ENCODE measurements around the gene MST1R.

Gene MST1R

GRCh38 chr3:49855662-49856061 lies 48.0 kb downstream of the MST1R start:
- Histone ChIP-seq H3K4me1 (ENCODE audit: control insufficient read depth in 1 of 2, insufficient read depth in 2 of 2, low read length in 2 of 2) (peaks cover 0 to 13% of the 10 kb centered on the region in 2 donors), H3K27me3 (ENCODE audit: low read depth, low read length) (no peaks in the 10 kb centered on the region), H3K9me3 (ENCODE audit: control insufficient read depth in 1 of 2, low read length in 2 of 2) (no peaks in the 10 kb centered on the region), H3K36me3 (ENCODE audit: control insufficient read depth in 1 of 2, insufficient read depth in 2 of 2, low read length in 2 of 2) (no peaks in the 10 kb centered on the region), H3K4me3 (ENCODE audit: low read depth in 1 of 2, low read length in 2 of 2) (peak overlapping the region; percentile 79 to 81), H3K27ac (ENCODE audit: low read length) (no peak overlapping the region)

DNA sequence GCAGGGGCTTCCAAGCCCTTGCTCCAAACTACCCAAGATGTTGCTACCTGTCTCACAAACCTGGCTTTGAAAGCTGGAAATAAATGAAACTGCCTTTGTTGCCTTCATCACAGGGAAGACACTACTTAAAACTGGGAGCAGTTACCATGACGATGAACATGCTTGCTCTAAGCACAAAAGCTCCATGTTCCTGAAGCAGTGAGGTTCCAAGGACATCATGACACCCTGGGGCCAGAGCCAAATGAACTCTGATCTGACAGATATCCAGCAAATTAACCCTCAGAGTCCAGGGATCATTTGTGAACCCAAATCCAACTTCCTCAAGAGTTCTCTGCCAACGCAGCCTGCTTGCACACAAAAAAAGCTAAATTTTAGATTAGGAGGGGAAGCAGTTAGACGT lies 58.0 kb downstream of the MST1R start:
- no peaks in the 10 kb centered on the region for H3K27me3 ChIP-seq (ENCODE audit: low read depth, low read length)
- H3K4me3 ChIP-seq (ENCODE audit: low read depth in 1 of 2, low read length in 2 of 2) = no peak overlapping the region
- H3K36me3 ChIP-seq (ENCODE audit: control insufficient read depth in 1 of 2, insufficient read depth in 2 of 2, low read length in 2 of 2) = no peaks in the 10 kb centered on the region
- no peak overlapping the region for H3K27ac ChIP-seq (ENCODE audit: low read length)
- H3K9me3 ChIP-seq (ENCODE audit: control insufficient read depth in 1 of 2, low read length in 2 of 2) = no peaks in the 10 kb centered on the region
- H3K4me1 ChIP-seq (ENCODE audit: control insufficient read depth in 1 of 2, insufficient read depth in 2 of 2, low read length in 2 of 2) = peaks cover 0 to 6% of the 10 kb centered on the region in 2 donors

- no peaks in the 10 kb centered on the region for H3K36me3 ChIP-seq (ENCODE audit: control insufficient read depth in 1 of 2, insufficient read depth in 2 of 2, low read length in 2 of 2)
- peaks cover 3 to 17% of the 10 kb centered on the region in 2 donors for H3K4me1 ChIP-seq (ENCODE audit: control insufficient read depth in 1 of 2, insufficient read depth in 2 of 2, low read length in 2 of 2)
- no peaks in the 10 kb centered on the region for H3K9me3 ChIP-seq (ENCODE audit: control insufficient read depth in 1 of 2, low read length in 2 of 2)
- no peak overlapping the region for H3K4me3 ChIP-seq (ENCODE audit: low read depth in 1 of 2, low read length in 2 of 2)
- H3K27me3 ChIP-seq (ENCODE audit: low read depth, low read length) = no peaks in the 10 kb centered on the region
- no peak overlapping the region for H3K27ac ChIP-seq (ENCODE audit: low read length)
Observed at GRCh38 chr3:49844464-49845183, 59.0 kb downstream of the MST1R start.

DNA sequence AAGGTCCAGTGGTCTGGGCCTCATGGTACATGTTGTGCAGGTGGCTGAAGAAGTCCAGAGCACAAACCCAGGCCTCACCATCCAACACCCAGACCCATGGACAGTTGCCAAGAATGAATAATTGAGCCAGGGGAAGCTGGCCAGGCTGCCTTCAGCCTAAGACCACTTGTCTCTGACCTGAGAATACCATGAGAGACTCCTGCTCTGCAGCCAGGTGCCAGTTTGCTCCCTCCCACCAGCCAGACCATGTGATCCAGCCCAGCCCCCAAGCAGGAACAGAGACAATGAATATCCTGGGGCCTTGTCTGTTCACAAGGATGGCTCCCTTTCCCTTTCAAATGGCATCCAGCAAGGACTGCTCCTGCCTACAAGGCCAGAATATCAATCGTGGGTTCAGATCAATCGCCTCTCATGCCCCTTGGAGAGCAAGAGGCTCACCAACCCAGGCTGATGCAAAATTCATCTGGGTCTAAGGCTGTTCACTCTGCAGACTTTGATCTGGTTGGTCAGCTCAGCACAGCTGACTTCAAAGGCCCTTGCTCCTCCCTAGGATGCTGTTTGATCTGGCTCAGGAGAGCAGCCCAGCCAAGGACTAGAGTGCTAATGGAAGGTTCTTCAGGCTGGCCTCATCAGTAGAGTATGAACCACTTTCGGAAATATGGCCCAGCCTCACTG lies 60.7 kb downstream of the MST1R start:
- H3K4me1 ChIP-seq (ENCODE audit: control insufficient read depth in 1 of 2, insufficient read depth in 2 of 2, low read length in 2 of 2) = peaks cover 4 to 25% of the 10 kb centered on the region in 2 donors
- H3K27me3 ChIP-seq (ENCODE audit: low read depth, low read length) = no peaks in the 10 kb centered on the region
- no peak overlapping the region for H3K27ac ChIP-seq (ENCODE audit: low read length)
- no peaks in the 10 kb centered on the region for H3K36me3 ChIP-seq (ENCODE audit: control insufficient read depth in 1 of 2, insufficient read depth in 2 of 2, low read length in 2 of 2)
- H3K4me3 ChIP-seq (ENCODE audit: low read depth in 1 of 2, low read length in 2 of 2) = no peak overlapping the region
- no peaks in the 10 kb centered on the region for H3K9me3 ChIP-seq (ENCODE audit: control insufficient read depth in 1 of 2, low read length in 2 of 2)

DNA sequence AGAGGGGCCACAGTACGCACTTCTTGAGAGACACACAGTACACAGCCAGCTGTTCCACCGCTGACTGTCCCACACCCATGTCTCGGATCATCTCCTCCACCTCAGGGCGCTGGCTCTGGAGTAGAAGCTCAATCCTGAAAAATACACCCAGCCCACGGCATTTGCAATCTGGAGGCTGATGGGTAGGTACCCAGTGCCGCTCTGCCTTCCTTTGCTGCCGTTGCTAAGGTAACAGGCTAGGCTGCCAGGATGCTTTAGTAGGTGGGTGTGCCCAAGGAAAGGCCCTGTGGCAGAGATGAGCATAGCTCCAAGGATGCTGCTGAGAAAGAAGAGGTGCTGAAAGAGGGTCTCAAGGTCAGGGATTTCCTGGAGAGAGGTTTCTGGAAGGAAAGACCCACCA lies 61.9 kb downstream of the MST1R start:
- Histone ChIP-seq H3K4me3 (ENCODE audit: low read depth in 1 of 2, low read length in 2 of 2) (no peak overlapping the region), H3K9me3 (ENCODE audit: control insufficient read depth in 1 of 2, low read length in 2 of 2) (no peaks in the 10 kb centered on the region), H3K27ac (ENCODE audit: low read length) (no peak overlapping the region), H3K36me3 (ENCODE audit: control insufficient read depth in 1 of 2, insufficient read depth in 2 of 2, low read length in 2 of 2) (no peaks in the 10 kb centered on the region), H3K27me3 (ENCODE audit: low read depth, low read length) (no peaks in the 10 kb centered on the region), H3K4me1 (ENCODE audit: control insufficient read depth in 1 of 2, insufficient read depth in 2 of 2, low read length in 2 of 2) (peaks cover 4 to 25% of the 10 kb centered on the region in 2 donors)

DNA sequence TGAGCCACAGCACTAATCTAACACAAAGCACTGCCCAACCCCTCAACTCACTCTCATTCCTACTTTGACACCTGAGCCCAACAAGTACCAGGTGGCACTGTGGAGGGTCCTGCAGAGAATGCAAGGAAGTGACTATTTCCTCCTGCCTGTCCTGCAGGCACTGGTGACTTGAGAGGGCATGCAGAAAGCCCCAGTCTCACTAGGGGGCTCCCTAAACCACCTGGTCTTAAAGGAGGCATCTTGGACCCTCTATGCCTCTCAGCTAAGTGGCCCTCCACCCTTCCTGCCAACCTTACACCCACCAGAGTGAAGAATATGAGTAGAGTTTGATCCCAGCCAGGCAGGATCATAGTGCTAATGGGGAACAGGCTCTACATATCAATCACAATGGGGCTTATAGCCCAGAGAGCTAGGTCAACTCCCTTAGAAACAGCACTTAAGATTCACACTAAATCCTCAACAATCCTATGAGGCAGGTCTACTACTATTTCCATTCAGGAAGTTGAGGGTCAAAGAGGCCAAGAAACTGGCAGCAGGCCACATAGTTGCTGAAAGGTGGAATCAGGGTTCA lies 62.5 kb downstream of the MST1R start:
- Histone ChIP-seq H3K9me3 (ENCODE audit: control insufficient read depth in 1 of 2, low read length in 2 of 2) (no peaks in the 10 kb centered on the region), H3K36me3 (ENCODE audit: control insufficient read depth in 1 of 2, insufficient read depth in 2 of 2, low read length in 2 of 2) (no peaks in the 10 kb centered on the region), H3K4me1 (ENCODE audit: control insufficient read depth in 1 of 2, insufficient read depth in 2 of 2, low read length in 2 of 2) (peaks cover 4 to 25% of the 10 kb centered on the region in 2 donors), H3K27ac (ENCODE audit: low read length) (no peak overlapping the region), H3K4me3 (ENCODE audit: low read depth in 1 of 2, low read length in 2 of 2) (no peak overlapping the region), H3K27me3 (ENCODE audit: low read depth, low read length) (no peaks in the 10 kb centered on the region)

DNA sequence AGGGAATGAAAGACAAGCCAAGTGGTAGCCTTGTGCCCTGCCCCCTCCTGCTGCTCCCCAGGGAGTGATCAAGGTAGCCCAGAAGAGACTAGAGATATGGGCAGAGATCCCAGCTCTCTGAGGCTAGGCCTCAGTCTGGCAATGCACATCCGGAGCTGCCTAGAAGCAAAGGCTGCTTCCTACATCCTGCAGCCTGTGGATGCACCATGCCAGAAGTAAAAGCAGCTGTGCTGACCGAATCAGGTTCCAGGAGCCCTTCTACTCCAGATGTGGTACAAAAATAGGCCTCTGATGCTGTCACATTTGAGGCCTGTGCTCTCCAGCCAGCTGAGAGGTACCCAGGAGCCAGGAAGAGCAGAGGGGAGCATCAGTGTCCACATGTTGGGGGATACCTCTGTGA lies 63.3 kb downstream of the MST1R start:
- H3K9me3 ChIP-seq (ENCODE audit: control insufficient read depth in 1 of 2, low read length in 2 of 2) = no peaks in the 10 kb centered on the region
- H3K4me3 ChIP-seq (ENCODE audit: low read depth in 1 of 2, low read length in 2 of 2) = no peak overlapping the region
- H3K36me3 ChIP-seq (ENCODE audit: control insufficient read depth in 1 of 2, insufficient read depth in 2 of 2, low read length in 2 of 2) = no peaks in the 10 kb centered on the region
- no peak overlapping the region for H3K27ac ChIP-seq (ENCODE audit: low read length)
- no peaks in the 10 kb centered on the region for H3K27me3 ChIP-seq (ENCODE audit: low read depth, low read length)
- peaks cover 4 to 25% of the 10 kb centered on the region in 2 donors for H3K4me1 ChIP-seq (ENCODE audit: control insufficient read depth in 1 of 2, insufficient read depth in 2 of 2, low read length in 2 of 2)

GRCh38 chr3:49839193-49839809 lies 64.4 kb downstream of the MST1R start:
- H3K27ac ChIP-seq (ENCODE audit: low read length) = no peak overlapping the region
- no peak overlapping the region for H3K4me3 ChIP-seq (ENCODE audit: low read depth in 1 of 2, low read length in 2 of 2)

More at GRCh38 chr3:49839193-49839809, 64.4 kb downstream of the MST1R start:
- H3K9me3 ChIP-seq (ENCODE audit: control insufficient read depth in 1 of 2, low read length in 2 of 2) = no peaks in the 10 kb centered on the region
- no peaks in the 10 kb centered on the region for H3K27me3 ChIP-seq (ENCODE audit: low read depth, low read length)
- H3K36me3 ChIP-seq (ENCODE audit: control insufficient read depth in 1 of 2, insufficient read depth in 2 of 2, low read length in 2 of 2) = no peaks in the 10 kb centered on the region
- H3K4me1 ChIP-seq (ENCODE audit: control insufficient read depth in 1 of 2, insufficient read depth in 2 of 2, low read length in 2 of 2) = peaks cover 4 to 25% of the 10 kb centered on the region in 2 donors
